ENCODE data around the gene NTN4. TPM values are rescaled to one million over a fixed set of nuclear protein-coding genes. Genes with fewer than 3 reads are reported as not detected.
A peak's percentile ranks its signal among the peaks of the same experiment; 100 is the strongest.

NTN4 gene
- total and polyA plus RNA-seq, 2 experiments from 2014 or later = 35.2 to 63.7 TPM

GRCh38 chr12:95764848-95765247, 25.7 kb downstream of the NTN4 start:
- H3K27ac ChIP-seq = no peak overlapping the region
- in situ Hi-C loops (cut with MboI) = no loop called here
- H3K9ac ChIP-seq = no peak overlapping the region
- H3K4me1 ChIP-seq (ENCODE audit: insufficient read depth) = peaks cover 35% of the 10 kb centered on the region
- H4K20me1 ChIP-seq (ENCODE audit: insufficient read depth) = no peaks in the 10 kb centered on the region
- H3K36me3 ChIP-seq (ENCODE audit: low read depth) = no peaks in the 10 kb centered on the region
- H3K4me3 ChIP-seq = no peak overlapping the region
- no peaks in the 10 kb centered on the region for H3K27me3 ChIP-seq (replicated peaks; ENCODE audit: insufficient read depth)
- H3K9me2 ChIP-seq (ENCODE audit: insufficient read depth) = no peaks in the 10 kb centered on the region
- H3F3A ChIP-seq (ENCODE audit: insufficient read depth) = peaks cover 13% of the 10 kb centered on the region
- TF ChIP-seq EZH2phosphoT487 (IDR thresholded peaks at IDR 0.05; ENCODE audit: insufficient read depth, low read depth) = no peak
- no peak for TF ChIP-seq EZH2 (IDR thresholded peaks at IDR 0.05; ENCODE audit: insufficient read depth, poor library complexity, severe bottlenecking)
- H2AFZ ChIP-seq = no peak overlapping the region
- 83 to 95% methylated on average over 1 of the region's 1 CpG for WGBS, 2 experiments (ENCODE audit: low coverage in 1 of 2, low lambda C conversion rate in 2 of 2, missing lambda C conversion rate in 2 of 2)
- H3K79me2 ChIP-seq (ENCODE audit: insufficient read depth) = no peaks in the 10 kb centered on the region
- no peaks in the 10 kb centered on the region for H3K9me3 ChIP-seq (ENCODE audit: low read depth)
- no peak overlapping the region for H3K4me2 ChIP-seq (ENCODE audit: unreplicated experiment)
- no peak for DNase-seq

- H4K20me1 ChIP-seq (ENCODE audit: insufficient read depth) = no peaks in the 10 kb centered on the region
- H3K36me3 ChIP-seq (ENCODE audit: low read depth) = peaks cover under 1% of the 10 kb centered on the region; the same call in 1 of the 2 replicates
- no peaks in the 10 kb centered on the region for H3K9me2 ChIP-seq (ENCODE audit: insufficient read depth)
- peaks cover 35% of the 10 kb centered on the region for H3K4me1 ChIP-seq (ENCODE audit: insufficient read depth)
- H3K9me3 ChIP-seq (ENCODE audit: low read depth) = no peaks in the 10 kb centered on the region
- peak; percentile 86 for DNase-seq
- H3K79me2 ChIP-seq (ENCODE audit: insufficient read depth) = no peaks in the 10 kb centered on the region
- H2AFZ ChIP-seq = no peak overlapping the region
- in situ Hi-C loops (cut with MboI) = no loop called here
- H3K4me3 ChIP-seq = no peak overlapping the region
- H3K27me3 ChIP-seq (replicated peaks; ENCODE audit: insufficient read depth) = no peaks in the 10 kb centered on the region
- H3K9ac ChIP-seq = no peak overlapping the region
- peak overlapping the region; percentile 21; the same call in 1 of the 2 replicates for H3K27ac ChIP-seq
- peaks cover 13% of the 10 kb centered on the region for H3F3A ChIP-seq (ENCODE audit: insufficient read depth)
- peak overlapping the region; percentile 23 for H3K4me2 ChIP-seq (ENCODE audit: unreplicated experiment)
- TF ChIP-seq EZH2phosphoT487 (IDR thresholded peaks at IDR 0.05; ENCODE audit: insufficient read depth, low read depth) = no peak
- TF ChIP-seq EZH2 (IDR thresholded peaks at IDR 0.05; ENCODE audit: insufficient read depth, poor library complexity, severe bottlenecking) = no peak
Observed at GRCh38 chr12:95763809-95764253, 26.7 kb downstream of the NTN4 start.

- no peak overlapping the region for H3K9ac ChIP-seq
- no peak overlapping the region for H3K27ac ChIP-seq
- peaks cover 3% of the 10 kb centered on the region; the same call in 1 of the 2 replicates for H3K36me3 ChIP-seq (ENCODE audit: low read depth)
- peaks cover 35% of the 10 kb centered on the region for H3K4me1 ChIP-seq (ENCODE audit: insufficient read depth)
- no peaks in the 10 kb centered on the region for H3K79me2 ChIP-seq (ENCODE audit: insufficient read depth)
- H3K4me3 ChIP-seq = no peak overlapping the region
- 83 to 92% methylated on average over 3 of the region's 3 CpGs for whole genome bisulfite sequencing, 2 experiments (ENCODE audit: low coverage in 1 of 2, low lambda C conversion rate in 2 of 2, missing lambda C conversion rate in 2 of 2)
- H3K27me3 ChIP-seq (replicated peaks; ENCODE audit: insufficient read depth) = no peaks in the 10 kb centered on the region
- no peaks in the 10 kb centered on the region for H4K20me1 ChIP-seq (ENCODE audit: insufficient read depth)
- in situ Hi-C loops (cut with MboI) = no loop called here
- no peaks in the 10 kb centered on the region for H3K9me3 ChIP-seq (ENCODE audit: low read depth)
- peaks cover 13% of the 10 kb centered on the region for H3F3A ChIP-seq (ENCODE audit: insufficient read depth)
- no peak overlapping the region for H2AFZ ChIP-seq
- no peaks in the 10 kb centered on the region for H3K9me2 ChIP-seq (ENCODE audit: insufficient read depth)
- H3K4me2 ChIP-seq (ENCODE audit: unreplicated experiment) = no peak overlapping the region
- no peak for DNase-seq
- no peak for TF ChIP-seq EZH2 (IDR thresholded peaks at IDR 0.05; ENCODE audit: insufficient read depth, poor library complexity, severe bottlenecking)
- no peak for TF ChIP-seq EZH2phosphoT487 (IDR thresholded peaks at IDR 0.05; ENCODE audit: insufficient read depth, low read depth)
Observed at GRCh38 chr12:95762123-95762785, 28.3 kb downstream of the NTN4 start.

GRCh38 chr12:95760371-95760770, 30.2 kb downstream of the NTN4 start:
- 92 to 93% methylated on average over 3 of the region's 3 CpGs for WGBS, 2 experiments (ENCODE audit: low coverage in 1 of 2, low lambda C conversion rate in 2 of 2, missing lambda C conversion rate in 2 of 2)

More at GRCh38 chr12:95760371-95760770, 30.2 kb downstream of the NTN4 start:
- H3K4me2 ChIP-seq (ENCODE audit: unreplicated experiment) = no peak overlapping the region
- H3K36me3 ChIP-seq (ENCODE audit: low read depth) = peaks cover 3% of the 10 kb centered on the region; the same call in 1 of the 2 replicates
- no peak overlapping the region for H3K4me3 ChIP-seq
- H3K4me1 ChIP-seq (ENCODE audit: insufficient read depth) = peaks cover 25% of the 10 kb centered on the region
- no peaks in the 10 kb centered on the region for H3K9me3 ChIP-seq (ENCODE audit: low read depth)
- in situ Hi-C loops (cut with MboI) = no loop called here
- H3K79me2 ChIP-seq (ENCODE audit: insufficient read depth) = no peaks in the 10 kb centered on the region
- no peak for DNase-seq
- no peaks in the 10 kb centered on the region for H3K9me2 ChIP-seq (ENCODE audit: insufficient read depth)
- TF ChIP-seq EZH2phosphoT487 (IDR thresholded peaks at IDR 0.05; ENCODE audit: insufficient read depth, low read depth) (no peak), EZH2 (IDR thresholded peaks at IDR 0.05; ENCODE audit: insufficient read depth, poor library complexity, severe bottlenecking) (no peak)
- H3K27me3 ChIP-seq (replicated peaks; ENCODE audit: insufficient read depth) = no peaks in the 10 kb centered on the region
- peaks cover 5% of the 10 kb centered on the region for H3F3A ChIP-seq (ENCODE audit: insufficient read depth)
- no peak overlapping the region for H2AFZ ChIP-seq
- no peaks in the 10 kb centered on the region for H4K20me1 ChIP-seq (ENCODE audit: insufficient read depth)
- no peak overlapping the region for H3K27ac ChIP-seq
- no peak overlapping the region for H3K9ac ChIP-seq
